ENCODE results near the gene SYT7. TPM values are rescaled to one million over a fixed set of nuclear protein-coding genes. Genes with fewer than 3 reads are reported as not detected.

SYT7 gene
- total RNA-seq, 4 donors from 2014 or later, result 2.1 to 10.0 (median 5.9) TPM

GRCh38 chr11:61560751-61561150 is 20.1 kb downstream of the SYT7 start:
- no peaks in the 10 kb centered on the region for H3K27me3 ChIP-seq
- H3K36me3 ChIP-seq, result no peaks in the 10 kb centered on the region
- no peak for TF ChIP-seq CTCF (IDR thresholded peaks at IDR 0.05)
- no peak for TF ChIP-seq POLR2A (IDR thresholded peaks at IDR 0.05)
- H3K4me1 ChIP-seq, result no peaks in the 10 kb centered on the region
- intact Hi-C loops (cut with DNase I; ENCODE audit: low total_unique reads), result no loop called here
- no peaks in the 10 kb centered on the region for H3K9me3 ChIP-seq
- no peak overlapping the region for H3K27ac ChIP-seq
- no peak overlapping the region for H3K4me3 ChIP-seq
- no peak for DNase-seq

- TF ChIP-seq POLR2A (IDR thresholded peaks at IDR 0.05), result no peak
- no peak for TF ChIP-seq CTCF (IDR thresholded peaks at IDR 0.05)
- H3K27me3 ChIP-seq, result no peaks in the 10 kb centered on the region
These were observed 24.3 kb downstream of the SYT7 start for GRCh38 chr11:61556621-61557020.

GRCh38 chr11:61555978-61556377 is 24.9 kb downstream of the SYT7 start:
- no peak overlapping the region for H3K4me3 ChIP-seq
- TF ChIP-seq CTCF (IDR thresholded peaks at IDR 0.05) (no peak), POLR2A (IDR thresholded peaks at IDR 0.05) (no peak)
- no peaks in the 10 kb centered on the region for H3K36me3 ChIP-seq
- H3K9me3 ChIP-seq, result no peaks in the 10 kb centered on the region
- intact Hi-C loops (cut with DNase I; ENCODE audit: low total_unique reads), result no loop called here
- no peaks in the 10 kb centered on the region for H3K4me1 ChIP-seq
- no peak for DNase-seq
- no peaks in the 10 kb centered on the region for H3K27me3 ChIP-seq
- no peak overlapping the region for H3K27ac ChIP-seq

More at GRCh38 chr11:61556621-61557020, 24.3 kb downstream of the SYT7 start:
- no peaks in the 10 kb centered on the region for H3K4me1 ChIP-seq
- intact Hi-C loops (cut with DNase I; ENCODE audit: low total_unique reads), result no loop called here
- no peak overlapping the region for H3K27ac ChIP-seq
- H3K9me3 ChIP-seq, result no peaks in the 10 kb centered on the region
- DNase-seq, result no peak
- no peaks in the 10 kb centered on the region for H3K36me3 ChIP-seq
- H3K4me3 ChIP-seq, result no peak overlapping the region

- Histone ChIP-seq H3K27ac (no peak overlapping the region), H3K4me1 (no peaks in the 10 kb centered on the region), H3K27me3 (no peaks in the 10 kb centered on the region), H3K36me3 (no peaks in the 10 kb centered on the region), H3K4me3 (no peak overlapping the region), H3K9me3 (no peaks in the 10 kb centered on the region)
- intact Hi-C loops (cut with DNase I; ENCODE audit: low total_unique reads), result no loop called here
- no peak for DNase-seq
- TF ChIP-seq POLR2A (IDR thresholded peaks at IDR 0.05) (no peak), CTCF (IDR thresholded peaks at IDR 0.05) (no peak)
These were observed 25.6 kb downstream of the SYT7 start for GRCh38 chr11:61555051-61555969.

GRCh38 chr11:61554172-61554988 is 26.5 kb downstream of the SYT7 start:
- no peak for DNase-seq
- Histone ChIP-seq H3K4me1 (no peaks in the 10 kb centered on the region), H3K27ac (no peak overlapping the region), H3K27me3 (no peaks in the 10 kb centered on the region), H3K9me3 (no peaks in the 10 kb centered on the region), H3K36me3 (no peaks in the 10 kb centered on the region), H3K4me3 (no peak overlapping the region)
- no peak for TF ChIP-seq POLR2A (IDR thresholded peaks at IDR 0.05)
- intact Hi-C loops (cut with DNase I; ENCODE audit: low total_unique reads), result no loop called here
